GM23248 (cell line): ENCODE results near the gene MYO1E. TPM values are rescaled to one million over a fixed set of nuclear protein-coding genes. Genes with fewer than 3 reads are reported as not detected.

Experiments
- DNase-seq: peaks from one replicate; pipeline ENCODE4 v3.0.0-alpha.2; 2015
- H2AFZ ChIP-seq: fragments of 200-600 bp; sonication (generic); 2 replicates; pipeline ENCODE4 v1.6.1; 2016; ENCODE audit warnings: antibody characterized with exemption
- H3F3A ChIP-seq: fragments of 200-600 bp; sonication (generic); 2 replicates; pipeline ENCODE4 v1.6.1; 2016; ENCODE audit warnings: mild to moderate bottlenecking, antibody characterized with exemption, mixed run types; ENCODE audit not compliant: insufficient read depth
- H3K27ac ChIP-seq: fragments of 200-600 bp; sonication (generic); 2 replicates; pipeline ENCODE4 v1.5.1; 2016; ENCODE audit warnings: mild to moderate bottlenecking
- H3K27me3 ChIP-seq: fragments of 200-600 bp; sonication (generic); replicated peaks from 2 replicates; pipeline ENCODE4 v1.6.1; 2016; ENCODE audit warnings: mild to moderate bottlenecking; ENCODE audit not compliant: insufficient read depth
- H3K36me3 ChIP-seq: fragments of 200-600 bp; sonication (generic); 2 replicates; pipeline ENCODE4 v1.6.1; 2016; ENCODE audit warnings: low read depth, mild to moderate bottlenecking
- H3K4me1 ChIP-seq: fragments of 200-600 bp; sonication (generic); 2 replicates; pipeline ENCODE4 v1.6.1; 2016; ENCODE audit warnings: mild to moderate bottlenecking; ENCODE audit not compliant: insufficient read depth
- H3K4me2 ChIP-seq: fragments of 200-600 bp; sonication (generic); one replicate; pipeline ENCODE4 v1.6.1; 2016; ENCODE audit warnings: mild to moderate bottlenecking; ENCODE audit not compliant: unreplicated experiment
- H3K4me3 ChIP-seq: fragments of 200-600 bp; sonication (generic); 2 replicates; pipeline ENCODE4 v1.5.1; 2016; ENCODE audit warnings: mild to moderate bottlenecking
- H3K79me2 ChIP-seq: fragments of 200-600 bp; sonication (generic); 2 replicates; pipeline ENCODE4 v1.6.1; 2016; ENCODE audit warnings: mild to moderate bottlenecking; ENCODE audit not compliant: insufficient read depth
- H3K9ac ChIP-seq: fragments of 200-600 bp; sonication (generic); 2 replicates; pipeline ENCODE4 v1.6.1; 2016; ENCODE audit warnings: mild to moderate bottlenecking
- H3K9me2 ChIP-seq: fragments of 200-600 bp; sonication (generic); 2 replicates; pipeline ENCODE4 v1.6.1; 2016; ENCODE audit warnings: mixed run types, mild to moderate bottlenecking, moderate library complexity; ENCODE audit not compliant: insufficient read depth
- H3K9me3 ChIP-seq: fragments of 200-600 bp; sonication (generic); one replicate; pipeline ENCODE4 v1.6.1; 2017; ENCODE audit warnings: low read depth
- H4K20me1 ChIP-seq: fragments of 200-600 bp; sonication (generic); 2 replicates; pipeline ENCODE4 v1.6.0; 2016; ENCODE audit not compliant: insufficient read depth
- EZH2 ChIP-seq: fragments of 200-600 bp; sonication (generic); IDR thresholded peaks from 2 replicates; pipeline ENCODE4 v1.6.1; 2018; ENCODE audit warnings: antibody characterized with exemption, mild to moderate bottlenecking; ENCODE audit not compliant: insufficient read depth, poor library complexity, severe bottlenecking
- EZH2phosphoT487 ChIP-seq: fragments of 200-600 bp; sonication (generic); IDR thresholded peaks from 2 replicates; pipeline ENCODE4 v1.6.1; 2018; ENCODE audit warnings: antibody characterized with exemption, moderate library complexity, mild to moderate bottlenecking, low read depth; ENCODE audit not compliant: insufficient read depth
- WGBS, 2 experiments: methylation state at CpG; one replicate each; pipeline ENCODE4 v1.1.6; 2015 to 2017; ENCODE audit warnings: low lambda C conversion rate in 2 of 2, low coverage in 1 of 2; ENCODE audit errors: missing lambda C conversion rate in 2 of 2; 5-methylcytosine and 5-hydroxymethylcytosine counted together
- in situ Hi-C: fragments of 300-500 bp; cut with MboI; formaldehyde crosslinking; loops from 2 replicates; pipeline ENCODE4 v1.15.0; 2020
- polyA plus RNA-seq: library from polyadenylated mRNA; unstranded; fragments of >200 nt; fragmentation: Nextera tagmentation; extraction: Ambion mirVana; gene quantifications from 2 replicates; pipeline ENCODE4 v1.2.1, GENCODE V29; 2016
- total RNA-seq: library from RNA; depleted of rRNA; stranded (reverse); fragments of >200 nt; shearing (Covaris generic); gene quantifications from 2 replicates; pipeline ENCODE4 v1.2.3, GENCODE V29; 2014

The MYO1E gene
- total and polyA plus RNA-seq, 2 experiments from 2014 or later: 155 to 190 TPM

DNA sequence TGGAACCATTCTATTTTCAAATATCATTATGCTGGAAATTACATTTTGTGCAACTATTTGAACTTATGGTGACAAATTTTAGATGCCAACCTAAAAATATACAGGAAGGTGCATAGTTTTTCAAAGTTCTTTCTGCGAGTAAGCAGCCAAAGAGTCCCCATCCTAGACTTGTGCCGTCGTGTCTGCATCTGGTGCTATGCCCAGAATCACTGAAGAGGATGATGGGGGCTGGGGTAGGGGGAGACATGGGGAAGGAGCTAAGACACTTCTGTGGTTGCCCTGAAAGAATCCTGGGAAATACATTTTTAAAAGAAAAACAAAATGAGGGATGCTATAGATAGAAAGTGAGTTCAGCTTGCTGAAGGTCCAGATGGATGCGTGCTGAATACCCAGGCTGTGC is 44.1 kb upstream of the MYO1E start:
- H3F3A ChIP-seq: no peaks in the 10 kb centered on the region
- no peaks in the 10 kb centered on the region for H3K9me2 ChIP-seq
- DNase-seq: no peak
- H3K27me3 ChIP-seq: peaks cover 22% of the 10 kb centered on the region
- H3K9me3 ChIP-seq: no peaks in the 10 kb centered on the region
- H3K27ac ChIP-seq: no peak overlapping the region
- TF ChIP-seq EZH2phosphoT487 (no peak), EZH2 (no peak)
- no peak overlapping the region for H2AFZ ChIP-seq
- no peak overlapping the region for H3K4me2 ChIP-seq
- H3K36me3 ChIP-seq: no peaks in the 10 kb centered on the region
- H3K4me3 ChIP-seq: no peak overlapping the region
- H3K4me1 ChIP-seq: no peaks in the 10 kb centered on the region
- WGBS, 2 experiments: 45 to 52% methylated on average over 4 of the region's 4 CpGs
- no peak overlapping the region for H3K9ac ChIP-seq
- no peaks in the 10 kb centered on the region for H3K79me2 ChIP-seq
- H4K20me1 ChIP-seq: no peaks in the 10 kb centered on the region
- in situ Hi-C loops: no loop called here

DNA sequence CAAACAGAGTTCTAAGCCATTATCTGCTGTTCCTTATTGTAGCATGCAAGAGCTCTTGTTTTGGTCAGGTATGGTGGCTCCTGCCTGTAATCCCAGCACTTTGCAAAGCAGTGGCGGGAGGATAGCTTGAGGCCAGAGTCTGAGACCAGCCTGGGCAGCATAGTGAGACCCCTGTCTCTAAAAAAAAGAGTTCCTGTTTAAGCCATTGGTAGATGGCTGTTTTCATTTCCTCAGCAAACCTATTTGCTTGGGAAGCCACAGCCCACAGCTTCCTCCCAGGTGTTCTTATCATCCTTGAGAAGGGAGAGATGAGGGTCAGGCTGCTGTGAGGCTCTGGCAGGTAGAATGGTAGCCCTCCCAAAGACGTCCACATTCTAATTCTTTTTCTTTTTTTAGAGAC is 40.9 kb upstream of the MYO1E start:
- Histone ChIP-seq H3K9me3 (no peaks in the 10 kb centered on the region), H3K4me2 (no peak overlapping the region), H4K20me1 (no peaks in the 10 kb centered on the region), H3K4me1 (no peaks in the 10 kb centered on the region), H3K4me3 (no peak overlapping the region), H2AFZ (no peak overlapping the region), H3K9ac (no peak overlapping the region), H3K27me3 (0 out of 2 replicates have a peak, but pooled peaks cover 8% of the 10 kb centered on the region), H3K79me2 (no peaks in the 10 kb centered on the region), H3F3A (no peaks in the 10 kb centered on the region), H3K9me2 (no peaks in the 10 kb centered on the region), H3K36me3 (no peaks in the 10 kb centered on the region), H3K27ac (no peak overlapping the region)
- WGBS, 2 experiments: 37 to 38% methylated on average over 2 of the region's 2 CpGs
- in situ Hi-C loops: no loop called here
- no peak for DNase-seq
- no peak for TF ChIP-seq EZH2phosphoT487
- no peak for TF ChIP-seq EZH2

DNA sequence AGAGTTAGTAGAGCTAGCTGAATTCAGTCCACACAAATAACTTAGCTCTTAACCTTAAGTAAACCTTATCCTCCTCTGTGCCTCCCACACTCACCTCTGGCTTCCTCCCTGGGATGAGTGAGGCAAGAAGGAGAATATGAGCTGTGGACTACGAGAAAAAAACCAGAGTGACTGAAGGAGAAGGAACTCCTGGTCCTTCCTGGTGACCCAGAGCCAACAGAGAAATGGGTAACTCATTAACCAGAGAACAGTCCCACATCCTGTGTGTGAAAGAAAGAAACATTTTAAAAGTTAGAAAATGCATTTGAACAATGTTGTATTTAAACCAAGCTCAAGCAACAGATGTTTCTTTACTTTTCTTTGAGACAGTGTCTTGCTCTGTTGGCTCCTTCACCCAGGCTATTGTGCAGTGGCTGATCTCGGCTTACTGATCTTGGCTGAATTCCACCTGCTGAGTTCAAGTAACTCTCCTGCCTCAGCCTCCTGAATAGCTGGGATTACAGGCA is 37.8 kb upstream of the MYO1E start:
- no peaks in the 10 kb centered on the region for H3K79me2 ChIP-seq
- H3K4me1 ChIP-seq: no peaks in the 10 kb centered on the region
- H3K4me2 ChIP-seq: no peak overlapping the region
- no peaks in the 10 kb centered on the region for H3K9me3 ChIP-seq
- WGBS, 2 experiments: 19 to 31% methylated on average over 2 of the region's 2 CpGs
- TF ChIP-seq EZH2phosphoT487 (no peak), EZH2 (no peak)
- no peaks in the 10 kb centered on the region for H3K27me3 ChIP-seq
- no peak overlapping the region for H3K27ac ChIP-seq
- in situ Hi-C loops: no loop called here
- no peak overlapping the region for H2AFZ ChIP-seq
- H3F3A ChIP-seq: no peaks in the 10 kb centered on the region
- no peaks in the 10 kb centered on the region for H3K9me2 ChIP-seq
- no peaks in the 10 kb centered on the region for H3K36me3 ChIP-seq
- H3K9ac ChIP-seq: no peak overlapping the region
- no peaks in the 10 kb centered on the region for H4K20me1 ChIP-seq
- DNase-seq: peak; percentile 24
- no peak overlapping the region for H3K4me3 ChIP-seq

DNA sequence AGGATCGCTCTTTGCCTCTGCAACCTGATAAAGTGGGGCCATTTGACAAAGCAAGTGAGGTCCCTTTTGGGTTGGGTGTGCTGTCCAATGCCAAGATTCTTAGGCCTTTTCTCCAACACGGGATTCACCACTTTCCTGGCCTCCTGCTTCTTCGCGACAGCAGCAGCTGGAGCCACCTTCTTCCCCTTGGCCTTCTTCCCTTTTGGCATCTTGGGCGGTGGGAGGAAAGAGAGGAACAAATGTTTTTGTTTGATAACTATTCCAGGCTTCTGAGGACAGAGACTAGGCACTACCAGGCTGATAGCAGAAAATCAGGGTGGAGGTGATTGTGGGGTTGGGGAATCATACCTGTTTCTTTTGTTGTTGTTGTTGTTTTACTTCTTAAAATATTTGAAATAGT is 35.3 kb upstream of the MYO1E start:
- no peak overlapping the region for H3K9ac ChIP-seq

DNA sequence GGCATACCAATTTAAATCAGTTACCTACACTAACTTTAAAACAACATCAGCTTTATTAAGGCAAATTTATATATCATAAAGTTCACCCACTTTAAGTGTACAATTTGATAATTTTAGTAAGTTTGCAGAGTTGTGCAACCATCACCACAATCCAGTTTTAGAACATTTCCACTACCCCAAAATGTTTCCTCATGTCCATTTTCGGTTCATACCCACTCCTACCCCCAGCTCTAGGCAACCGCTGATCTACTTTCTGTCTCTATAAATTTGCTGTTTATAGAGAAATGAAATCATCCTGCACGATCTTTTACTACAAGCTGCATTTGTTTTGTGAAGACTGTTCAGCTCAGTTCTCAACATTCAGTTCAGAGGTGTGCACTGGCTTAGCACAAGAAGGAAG is 33.8 kb upstream of the MYO1E start:
- H3K9ac ChIP-seq: no peak overlapping the region
- no peaks in the 10 kb centered on the region for H3K9me3 ChIP-seq
- in situ Hi-C loops: no loop called here
- no peak overlapping the region for H3K4me3 ChIP-seq
- no peaks in the 10 kb centered on the region for H3F3A ChIP-seq
- no peak overlapping the region for H3K27ac ChIP-seq
- no peaks in the 10 kb centered on the region for H3K36me3 ChIP-seq
- H2AFZ ChIP-seq: no peak overlapping the region
- H3K9me2 ChIP-seq: no peaks in the 10 kb centered on the region
- no peak overlapping the region for H3K4me2 ChIP-seq
- DNase-seq: no peak
- no peaks in the 10 kb centered on the region for H4K20me1 ChIP-seq
- 57 to 58% methylated on average over 3 of the region's 3 CpGs for WGBS, 2 experiments
- no peaks in the 10 kb centered on the region for H3K4me1 ChIP-seq
- no peaks in the 10 kb centered on the region for H3K27me3 ChIP-seq
- TF ChIP-seq EZH2phosphoT487: no peak
- no peak for TF ChIP-seq EZH2
- H3K79me2 ChIP-seq: no peaks in the 10 kb centered on the region

More for the DNA sequence above, 35.3 kb upstream of the MYO1E start:
- Histone ChIP-seq H3K36me3 (no peaks in the 10 kb centered on the region), H3K27me3 (no peaks in the 10 kb centered on the region), H2AFZ (no peak overlapping the region), H3K4me1 (no peaks in the 10 kb centered on the region), H3K27ac (no peak overlapping the region), H3K79me2 (no peaks in the 10 kb centered on the region), H3K9me2 (no peaks in the 10 kb centered on the region), H3K4me3 (no peak overlapping the region), H3F3A (no peaks in the 10 kb centered on the region), H3K9me3 (no peaks in the 10 kb centered on the region), H3K4me2 (no peak overlapping the region), H4K20me1 (no peaks in the 10 kb centered on the region)
- TF ChIP-seq EZH2 (no peak), EZH2phosphoT487 (no peak)
- in situ Hi-C loops: no loop called here
- WGBS, 2 experiments: 74 to 81% methylated on average over 5 of the region's 5 CpGs
- no peak for DNase-seq
